Panc1 (cell line): ENCODE measurements around the gene PPFIA1. TPM values are rescaled to one million over a fixed set of nuclear protein-coding genes. Genes with fewer than 3 reads are reported as not detected.

Experiments used
- ATAC-seq: fragments of 200-7000 bp; cut with Tn5 transposase; 2 replicates; pipeline ENCODE4 v1.9.1; 2020; ENCODE audit warnings: mild to moderate bottlenecking, moderate library complexity
- BruUV-seq: library from RNA; stranded (reverse); fragments of 400-500 nt; replicated peaks from 2 replicates; lab custom pipeline; 2021; lab: Mats Ljungman, UMichigan
- CTCF ChIA-PET: fragments of 300-600 bp; sonication (Branson Sonifier 250); formaldehyde crosslinking; loops from one replicate; lab custom pipeline; 2022; ENCODE audit warnings: antibody characterized with exemption; lab: Charles Lee
- POLR2A ChIA-PET: fragments of 300-600 bp; sonication (Branson Sonifier 250); formaldehyde crosslinking; loops from one replicate; lab custom pipeline; 2022; ENCODE audit warnings: antibody characterized with exemption; lab: Charles Lee
- DNase-seq: peaks from one replicate; pipeline ENCODE4 v3.0.0-alpha.2; 2010; ENCODE audit warnings: low read depth, low spot score
- H3K27ac ChIP-seq: 2 replicates; pipeline ENCODE4 v1.5.1; 2011; ENCODE audit warnings: mild to moderate bottlenecking, low read length, inconsistent platforms
- H3K27me3 ChIP-seq: fragments of 200-500 bp; sonication (Bioruptor generic); 2 replicates; pipeline ENCODE4 v1.6.0; 2014; ENCODE audit warnings: low read length, inconsistent platforms; ENCODE audit not compliant: control insufficient read depth, insufficient read depth
- H3K36me3 ChIP-seq: fragments of 200-500 bp; sonication (Bioruptor generic); 2 replicates; pipeline ENCODE4 v1.5.1; 2014; ENCODE audit warnings: inconsistent platforms, mild to moderate bottlenecking, low read length, moderate library complexity; ENCODE audit not compliant: control insufficient read depth, insufficient read depth
- H3K4me1 ChIP-seq: 2 replicates; pipeline ENCODE4 v1.5.1; 2011; ENCODE audit warnings: inconsistent platforms, mild to moderate bottlenecking, low read length, moderate library complexity; ENCODE audit not compliant: control insufficient read depth, insufficient read depth
- H3K4me3 ChIP-seq, 2 experiments: 2 replicates each; pipeline ENCODE4 v1.5.1; 2011 to 2012; ENCODE audit warnings: low read depth in 2 of 2, low read length in 2 of 2, mild to moderate bottlenecking in 2 of 2, inconsistent platforms in 1 of 2, moderate library complexity in 1 of 2
- H3K9me3 ChIP-seq: fragments of 200-500 bp; sonication (Bioruptor generic); 2 replicates; pipeline ENCODE4 v1.5.1; 2014; ENCODE audit warnings: low read depth, mild to moderate bottlenecking, inconsistent platforms, low read length, moderate library complexity; ENCODE audit not compliant: control insufficient read depth, insufficient read depth
- POLR2AphosphoS5 ChIP-seq: IDR thresholded peaks from 2 replicates; pipeline ENCODE4 v1.6.1; 2012; ENCODE audit warnings: mild to moderate bottlenecking, low read depth, low read length, moderate library complexity
- REST ChIP-seq, 2 experiments: IDR thresholded peaks; 2 replicates each; pipeline ENCODE4 v1.6.1; 2011 to 2012; ENCODE audit warnings: low read depth in 2 of 2, control low read depth in 1 of 2, low read length in 1 of 2, mild to moderate bottlenecking in 1 of 2, moderate library complexity in 1 of 2; ENCODE audit not compliant: insufficient read depth in 1 of 2
- SIN3A ChIP-seq: IDR thresholded peaks from 2 replicates; pipeline ENCODE4 v1.6.1; 2012; ENCODE audit warnings: low read depth, mild to moderate bottlenecking, low read length, moderate library complexity, borderline replicate concordance; ENCODE audit not compliant: insufficient read depth
- TCF7L2 ChIP-seq: IDR thresholded peaks from 2 replicates; pipeline ENCODE4 v1.6.1; 2011; ENCODE audit warnings: mild to moderate bottlenecking, low read depth, low read length, inconsistent platforms
- in situ Hi-C: cut with HindIII; loops from 2 replicates; pipeline ENCODE4 v1.10.0; 2016; ENCODE audit warnings: low sequenced_read_pairs, low pct_unique_long_range_greater_than_20kb
- intact Hi-C: fragments of 100-400 bp; cut with micrococcal nuclease; formaldehyde crosslinking; loops from one replicate; pipeline ENCODE4 v1.10.0; 2022; ENCODE audit not compliant: unreplicated experiment
- microRNA-seq: library from miRNA; unstranded; fragments of <30 nt; microRNA quantifications from one replicate; pipeline ENCODE4 v1.1.0, GENCODE V29; 2020; ENCODE audit not compliant: unreplicated experiment
- total RNA-seq: library from RNA; stranded (reverse); gene quantifications from one replicate; pipeline ENCODE4 v1.2.1, GENCODE V29; 2021; ENCODE audit not compliant: unreplicated experiment
- TF ChIP-seq, protein P1 (sequence below): fragments of 450-650 bp; IDR thresholded peaks from 2 replicates; pipeline ENCODE4 v1.5.1; 2017; ENCODE audit warnings: mild to moderate bottlenecking

Gene PPFIA1
- total RNA-seq, 1 experiment from 2014 or later = 101 TPM

GRCh38 chr11:70433038-70433437, 162.5 kb downstream of the PPFIA1 start:
- H3K36me3 ChIP-seq = peaks cover 16% of the 10 kb centered on the region; the same call in 1 of the 2 replicates
- H3K27ac ChIP-seq = no peak overlapping the region
- no peak overlapping the region for H3K4me3 ChIP-seq
- ChIA-PET POLR2A (no interaction called here), CTCF (no interaction called here)
- ATAC-seq = no peak
- H3K4me1 ChIP-seq = no peaks in the 10 kb centered on the region
- H3K27me3 ChIP-seq = no peaks in the 10 kb centered on the region
- TF ChIP-seq REST (IDR thresholded peaks at IDR 0.05; ENCODE audit: insufficient read depth in 1 of 2, low read depth in 2 of 2, low read length in 1 of 2) (no peak), SIN3A (no peak), POLR2AphosphoS5 (no peak), TCF7L2 (no peak)
- TF ChIP-seq, protein P1, sequence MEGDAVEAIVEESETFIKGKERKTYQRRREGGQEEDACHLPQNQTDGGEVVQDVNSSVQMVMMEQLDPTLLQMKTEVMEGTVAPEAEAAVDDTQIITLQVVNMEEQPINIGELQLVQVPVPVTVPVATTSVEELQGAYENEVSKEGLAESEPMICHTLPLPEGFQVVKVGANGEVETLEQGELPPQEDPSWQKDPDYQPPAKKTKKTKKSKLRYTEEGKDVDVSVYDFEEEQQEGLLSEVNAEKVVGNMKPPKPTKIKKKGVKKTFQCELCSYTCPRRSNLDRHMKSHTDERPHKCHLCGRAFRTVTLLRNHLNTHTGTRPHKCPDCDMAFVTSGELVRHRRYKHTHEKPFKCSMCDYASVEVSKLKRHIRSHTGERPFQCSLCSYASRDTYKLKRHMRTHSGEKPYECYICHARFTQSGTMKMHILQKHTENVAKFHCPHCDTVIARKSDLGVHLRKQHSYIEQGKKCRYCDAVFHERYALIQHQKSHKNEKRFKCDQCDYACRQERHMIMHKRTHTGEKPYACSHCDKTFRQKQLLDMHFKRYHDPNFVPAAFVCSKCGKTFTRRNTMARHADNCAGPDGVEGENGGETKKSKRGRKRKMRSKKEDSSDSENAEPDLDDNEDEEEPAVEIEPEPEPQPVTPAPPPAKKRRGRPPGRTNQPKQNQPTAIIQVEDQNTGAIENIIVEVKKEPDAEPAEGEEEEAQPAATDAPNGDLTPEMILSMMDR = no peak
- BruUV-seq = no TSS peak
- intact Hi-C loops (no loop called here), in situ Hi-C loops (no loop called here)
- no peak for DNase-seq
- H3K9me3 ChIP-seq = no peaks in the 10 kb centered on the region

DNA sequence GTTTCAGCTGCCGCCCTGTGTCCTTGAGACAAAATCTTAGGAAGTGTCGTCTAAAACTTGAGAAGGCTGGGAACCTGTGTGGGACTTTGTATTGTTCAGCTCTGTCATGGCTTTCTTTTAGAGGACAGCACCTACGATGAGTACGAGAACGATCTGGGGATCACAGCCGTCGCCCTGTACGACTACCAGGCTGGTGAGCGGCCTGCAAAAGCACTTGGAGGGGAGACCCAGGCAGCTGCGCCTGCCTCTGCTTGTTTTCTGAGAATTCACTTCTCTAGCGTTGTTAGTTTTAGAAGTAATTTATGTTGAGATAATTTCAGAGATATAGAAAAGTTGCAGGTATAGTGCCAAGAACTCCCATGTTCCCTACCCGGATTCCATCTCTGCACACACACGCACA, 163.0 kb downstream of the PPFIA1 start:
- ChIA-PET POLR2A (no interaction called here), CTCF (no interaction called here)
- in situ Hi-C loops = no loop called here

More for the DNA sequence above, 163.0 kb downstream of the PPFIA1 start:
- DNase-seq (no peak), ATAC-seq (no peak)
- Histone ChIP-seq H3K27me3 (no peaks in the 10 kb centered on the region), H3K4me1 (no peaks in the 10 kb centered on the region), H3K27ac (no peak overlapping the region), H3K4me3 (no peak overlapping the region), H3K36me3 (peaks cover 16% of the 10 kb centered on the region; the same call in 1 of the 2 replicates), H3K9me3 (no peaks in the 10 kb centered on the region)
- intact Hi-C loops = no loop called here
- TF ChIP-seq SIN3A = no peak
- no peak for TF ChIP-seq REST (IDR thresholded peaks at IDR 0.05; ENCODE audit: insufficient read depth in 1 of 2, low read depth in 2 of 2, low read length in 1 of 2)
- no peak for TF ChIP-seq POLR2AphosphoS5
- TF ChIP-seq TCF7L2 = no peak
- TF ChIP-seq, protein P1 = no peak
- no TSS peak for BruUV-seq

Small RNA genes within 50 kb of the gene (microRNA-seq; reads per million reads assigned to microRNA genes)
- 39.4 reads per million, percentile 45 among the genes with 10 or more reads in this experiment for gene MIR548K

Other genes starting within 250 kb of the PPFIA1 start
- 2.3 TPM for gene ANO1, start 192.4 kb upstream of the PPFIA1 start, total RNA-seq
- 47.3 TPM for gene FADD, start 67.4 kb upstream of the PPFIA1 start, total RNA-seq
- 503 TPM for gene CTTN, start 127.8 kb downstream of the PPFIA1 start, total RNA-seq